GM19023 (cell line): ENCODE data around the gene AATK.

Experiments
- ATAC-seq: cut with Tn5 transposase; IDR thresholded peaks from one replicate; pipeline ENCODE4 v1.9.1; 2021; ENCODE audit warnings: mild to moderate bottlenecking, moderate library complexity; ENCODE audit not compliant: unreplicated experiment

The AATK gene

GRCh38 chr17:81129289-81129688 lies 36.7 kb downstream of the AATK start:
- ATAC-seq = no peak

- ATAC-seq = no peak
Observed at GRCh38 chr17:81128774-81129173, 37.2 kb downstream of the AATK start.

GRCh38 chr17:81128338-81128737 lies 37.7 kb downstream of the AATK start:
- ATAC-seq = no peak

- no peak for ATAC-seq
Observed at GRCh38 chr17:81127526-81128177, 38.4 kb downstream of the AATK start.

- ATAC-seq = no peak
Observed at GRCh38 chr17:81127133-81127455, 38.9 kb downstream of the AATK start.

- no peak for ATAC-seq
Observed at GRCh38 chr17:81126281-81127132, 39.5 kb downstream of the AATK start.

GRCh38 chr17:81125573-81126081 lies 40.4 kb downstream of the AATK start:
- no peak for ATAC-seq

GRCh38 chr17:81124377-81124776 lies 41.6 kb downstream of the AATK start:
- ATAC-seq = no peak

- ATAC-seq = no peak
Observed at GRCh38 chr17:81123052-81124048, 42.7 kb downstream of the AATK start.

- ATAC-seq = no peak
Observed at GRCh38 chr17:81121841-81122733, 43.9 kb downstream of the AATK start.

GRCh38 chr17:81120695-81121621 lies 45.1 kb downstream of the AATK start:
- ATAC-seq = no peak

GRCh38 chr17:81120149-81120484 lies 45.9 kb downstream of the AATK start:
- no peak for ATAC-seq

GRCh38 chr17:81119223-81120148 lies 46.5 kb downstream of the AATK start:
- ATAC-seq = peak; percentile 41

- ATAC-seq = no peak
Observed at GRCh38 chr17:81118308-81119221, 47.5 kb downstream of the AATK start.

GRCh38 chr17:81117672-81118198 lies 48.3 kb downstream of the AATK start:
- ATAC-seq = no peak

GRCh38 chr17:81116704-81117103 lies 49.3 kb downstream of the AATK start:
- no peak for ATAC-seq
